ENCODE data around the gene HJURP. TPM values are rescaled to one million over a fixed set of nuclear protein-coding genes. Genes with fewer than 3 reads are reported as not detected.

HJURP gene
- total and polyA plus RNA-seq, 2 donors (not counting 3 experiments of a cell fraction or from before 2014, with no cell fraction given), result 34.4 to 60.9 TPM

- Histone ChIP-seq H3K4me3 (replicated peaks in 1 of 3; ENCODE audit: insufficient read depth in 1 of 3, low read depth in 1 of 3, low read length in 3 of 3) (no peak overlapping the region), H3K4me1 (ENCODE audit: control insufficient read depth, extremely low read depth, insufficient read depth, low read length) (peaks cover 4% of the 10 kb centered on the region), H3K79me2 (ENCODE audit: control insufficient read depth, insufficient read depth, low read length) (peaks cover 10% of the 10 kb centered on the region), H4K20me1 (replicated peaks; ENCODE audit: control insufficient read depth, extremely low read depth, insufficient read depth, low read length) (no peaks in the 10 kb centered on the region), H3K9ac (replicated peaks; ENCODE audit: extremely low read depth, insufficient read depth, low read length) (no peak overlapping the region), H3K27ac (ENCODE audit: insufficient read depth, low read depth, low read length) (no peak overlapping the region), H3K9me3 (replicated peaks; ENCODE audit: control insufficient read depth, insufficient read depth, low read length) (no peaks in the 10 kb centered on the region), H2AFZ (ENCODE audit: low read depth, low read length) (no peak overlapping the region), H3K4me2 (ENCODE audit: insufficient read depth, low read length) (no peak overlapping the region), H3K27me3 (ENCODE audit: control insufficient read depth in 2 of 2, insufficient read depth in 2 of 2, low read length in 2 of 2) (no peaks in the 10 kb centered on the region), H3K36me3 (ENCODE audit: control insufficient read depth in 2 of 2, extremely low read depth in 1 of 2, insufficient read depth in 2 of 2, low read length in 2 of 2) (no peaks in the 10 kb centered on the region), H3K9me1 (replicated peaks; ENCODE audit: control insufficient read depth, extremely low read depth, insufficient read depth, low read length) (no peaks in the 10 kb centered on the region)
- FAIRE-seq, result no peak
- TF ChIP-seq GATA2 (IDR thresholded peaks at IDR 0.05; ENCODE audit: insufficient read depth, insufficient read length, low read depth, low read length) (no peak), POLR2AphosphoS5 (IDR thresholded peaks at IDR 0.05; ENCODE audit: insufficient read depth, low read depth, low read length) (no peak), JUN (IDR thresholded peaks at IDR 0.05; ENCODE audit: borderline replicate concordance, insufficient read depth, insufficient read length, low read depth) (no peak), MYC (IDR thresholded peaks at IDR 0.05; ENCODE audit: low read depth, low read length) (no peak), FOS (IDR thresholded peaks at IDR 0.05; ENCODE audit: borderline replicate concordance, insufficient read depth, low read length) (no peak)
- TF ChIP-seq, protein P1, sequence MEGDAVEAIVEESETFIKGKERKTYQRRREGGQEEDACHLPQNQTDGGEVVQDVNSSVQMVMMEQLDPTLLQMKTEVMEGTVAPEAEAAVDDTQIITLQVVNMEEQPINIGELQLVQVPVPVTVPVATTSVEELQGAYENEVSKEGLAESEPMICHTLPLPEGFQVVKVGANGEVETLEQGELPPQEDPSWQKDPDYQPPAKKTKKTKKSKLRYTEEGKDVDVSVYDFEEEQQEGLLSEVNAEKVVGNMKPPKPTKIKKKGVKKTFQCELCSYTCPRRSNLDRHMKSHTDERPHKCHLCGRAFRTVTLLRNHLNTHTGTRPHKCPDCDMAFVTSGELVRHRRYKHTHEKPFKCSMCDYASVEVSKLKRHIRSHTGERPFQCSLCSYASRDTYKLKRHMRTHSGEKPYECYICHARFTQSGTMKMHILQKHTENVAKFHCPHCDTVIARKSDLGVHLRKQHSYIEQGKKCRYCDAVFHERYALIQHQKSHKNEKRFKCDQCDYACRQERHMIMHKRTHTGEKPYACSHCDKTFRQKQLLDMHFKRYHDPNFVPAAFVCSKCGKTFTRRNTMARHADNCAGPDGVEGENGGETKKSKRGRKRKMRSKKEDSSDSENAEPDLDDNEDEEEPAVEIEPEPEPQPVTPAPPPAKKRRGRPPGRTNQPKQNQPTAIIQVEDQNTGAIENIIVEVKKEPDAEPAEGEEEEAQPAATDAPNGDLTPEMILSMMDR (IDR thresholded peaks at IDR 0.05; ENCODE audit: extremely low read depth in 1 of 2, insufficient read depth in 1 of 2, low read depth in 1 of 2, low read length in 2 of 2), result no peak
- no peak for DNase-seq (ENCODE audit: low read depth, low spot score)
- no TSS peak for BruUV-seq (replicated peaks)
- dilution Hi-C loops (cut with MboI; ENCODE audit: extremely low pct_ligation_motif_present, low sequenced_read_pairs) (no loop called here), intact Hi-C loops (cut with micrococcal nuclease) (loop anchor here (10.0 kb wide), 1 partner anchor 504 kb away; the partner anchor contains the start of gene DGKD)
- ChIA-PET POLR2A (no interaction called here), CTCF (interaction anchor here (0.8 to 1.9 kb wide), 5 partner anchors 26 to 687 kb away, joined by 3 to 6 read pairs (median 3); no protein-coding TSS in a partner anchor)
These were observed 4.0 kb upstream of the HJURP start for GRCh38 chr2:233858331-233858730.
